Common myeloid progenitor, CD34-positive (primary cell): ENCODE data around the gene PRKCB.
"Not testable (repeated sequence)": the region's sequence is repeated elsewhere in the genome, so short reads cannot be mapped to it uniquely, and the experiment has no call there.

Source experiments
- CTCF ChIA-PET: fragments of 350-600 bp; sonication (Branson Sonifier 250); formaldehyde crosslinking; loops from one replicate; lab custom pipeline; 2021; ENCODE audit warnings: antibody characterized with exemption; lab: Charles Lee
- POLR2A ChIA-PET: fragments of 350-600 bp; sonication (Branson Sonifier 250); formaldehyde crosslinking; loops from one replicate; lab custom pipeline; 2021; ENCODE audit warnings: antibody characterized with exemption; lab: Charles Lee
- DNase-seq, 3 donors: peaks; one replicate each; pipeline versions ENCODE4 v3.0.0 to v3.0.0-alpha.2; 2013
- H3K27ac ChIP-seq, 2 experiments: 1 replicate in 1 of 2; 2 replicates in 1 of 2; pipeline ENCODE4 v1.7.0; 2013; ENCODE audit warnings: inconsistent platforms in 2 of 2, low read length in 2 of 2, mild to moderate bottlenecking in 2 of 2, low read depth in 1 of 2, moderate library complexity in 1 of 2; ENCODE audit not compliant: severe bottlenecking in 2 of 2, insufficient read depth in 1 of 2, poor library complexity in 1 of 2
- H3K27me3 ChIP-seq, 5 experiments: replicated peaks in 2 of 5; 1 replicate in 3 of 5; 2 replicates in 2 of 5; pipeline versions ENCODE4 v1.6.1 to v1.7.0; 2013; ENCODE audit warnings: low read length in 4 of 5, mild to moderate bottlenecking in 2 of 5, moderate library complexity in 2 of 5, inconsistent platforms in 1 of 5; ENCODE audit not compliant: insufficient read depth in 5 of 5, control insufficient read depth in 4 of 5
- H3K36me3 ChIP-seq, 4 experiments: 1 replicate in 2 of 4; 2 replicates in 2 of 4; pipeline versions ENCODE4 v1.6.1 to v1.7.0; 2013; ENCODE audit warnings: low read length in 3 of 4, control low read depth in 1 of 4, mild to moderate bottlenecking in 1 of 4; ENCODE audit not compliant: control insufficient read depth in 4 of 4, insufficient read depth in 4 of 4
- H3K4me1 ChIP-seq, 4 experiments: 1 replicate in 3 of 4; 2 replicates in 1 of 4; pipeline versions ENCODE4 v1.6.1 to v1.7.1; 2013; ENCODE audit warnings: low read length in 3 of 4, mild to moderate bottlenecking in 3 of 4, control low read depth in 1 of 4, inconsistent platforms in 1 of 4, moderate library complexity in 1 of 4; ENCODE audit not compliant: control insufficient read depth in 4 of 4, insufficient read depth in 4 of 4; ENCODE audit errors: control extremely low read depth in 1 of 4
- H3K4me3 ChIP-seq, 7 experiments: 1 replicate in 4 of 7; 2 replicates in 3 of 7; pipeline versions ENCODE4 v1.5.1 to v1.7.0; 2013; ENCODE audit warnings: mild to moderate bottlenecking in 7 of 7, low read length in 6 of 7, moderate library complexity in 6 of 7, inconsistent platforms in 2 of 7, low read depth in 2 of 7, control low read depth in 1 of 7; ENCODE audit not compliant: insufficient read depth in 4 of 7, control insufficient read depth in 1 of 7; ENCODE audit errors: extremely low read depth in 1 of 7
- H3K9me3 ChIP-seq, 5 experiments: 1 replicate in 4 of 5; 2 replicates in 1 of 5; pipeline versions ENCODE4 v1.6.1 to v1.7.1; 2013; ENCODE audit warnings: low read length in 4 of 5, mild to moderate bottlenecking in 2 of 5, inconsistent platforms in 1 of 5, low read depth in 1 of 5, moderate library complexity in 1 of 5; ENCODE audit not compliant: control insufficient read depth in 4 of 5, insufficient read depth in 2 of 5; ENCODE audit errors: control extremely low read depth in 1 of 5
- WGBS: methylation state at CpG from one replicate; pipeline ENCODE4 v1.1.5; 2013; ENCODE audit not compliant: insufficient coverage; 5-methylcytosine and 5-hydroxymethylcytosine counted together

PRKCB gene

DNA sequence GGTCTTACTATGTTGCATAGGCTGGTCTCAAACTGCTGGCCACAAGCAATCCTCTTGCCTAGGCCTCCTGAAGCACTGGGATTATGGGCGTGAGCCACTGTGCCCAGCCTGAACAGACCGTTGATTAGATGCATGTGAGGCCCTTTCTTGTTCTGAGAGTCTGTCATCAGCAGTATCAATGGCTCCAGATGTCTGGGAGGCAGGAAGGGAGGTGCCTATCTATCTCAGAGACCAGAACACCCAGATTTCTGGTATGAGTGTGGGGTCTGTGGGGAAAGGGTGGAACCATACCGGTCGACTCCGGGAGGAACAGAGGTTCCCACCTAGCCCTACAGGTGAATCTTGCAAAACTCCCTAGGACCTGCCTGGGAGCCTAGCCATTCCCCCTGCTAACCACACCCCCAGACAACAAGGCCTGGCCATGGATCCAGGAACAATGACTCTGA lies 71.7 kb downstream of the PRKCB start:
- Histone ChIP-seq H3K27me3 (no peaks in the 10 kb centered on the region), H3K4me1 (peaks cover 9 to 81% (median 59%) of the 10 kb centered on the region in 4 experiments), H3K9me3 (no peaks in the 10 kb centered on the region), H3K27ac (peak overlapping the region in 1 of 2 experiments; percentile 65), H3K36me3 (no peaks in the 10 kb centered on the region), H3K4me3 (peak overlapping the region in 1 of 7 experiments; percentile 6)
- WGBS = 19% methylated on average over 2 of the region's 5 CpGs
- DNase-seq = peak; percentile 72 to 92 (median 83)
- CTCF ChIA-PET = interaction anchor here (2.0 to 2.9 kb wide), 3 partner anchors 45 to 103 kb away, joined by 6 to 11 read pairs (median 7); no protein-coding TSS in a partner anchor
- POLR2A ChIA-PET = interaction anchor here (1.3 kb wide), 1 partner anchor 45 kb away, joined by 4 read pairs; no protein-coding TSS in a partner anchor

DNA sequence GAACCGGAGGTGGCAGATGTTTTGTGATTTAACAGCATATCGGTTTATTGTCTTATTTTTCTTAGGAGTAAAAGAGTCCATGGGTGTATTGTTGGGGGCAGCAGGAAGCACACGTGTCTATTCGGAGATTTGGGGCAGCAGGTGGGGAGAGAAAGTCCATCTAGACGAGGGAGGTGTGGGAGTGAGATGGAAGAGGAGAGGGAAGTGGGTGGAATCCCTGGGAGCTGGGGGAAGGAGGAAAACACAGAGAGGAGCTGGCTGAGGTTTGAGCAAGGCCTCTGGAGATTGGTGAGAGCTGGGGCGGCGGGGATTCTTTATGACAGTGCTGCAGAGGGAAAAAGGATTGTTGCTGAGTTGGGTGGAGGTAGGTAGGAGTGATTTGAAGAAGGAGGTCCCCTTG lies 72.1 kb downstream of the PRKCB start:
- no peaks in the 10 kb centered on the region for H3K36me3 ChIP-seq
- ChIA-PET CTCF (interaction anchor here (2.0 to 2.9 kb wide), 2 partner anchors 44 to 102 kb away, joined by 7 to 11 read pairs; no protein-coding TSS in a partner anchor), POLR2A (interaction anchor here (1.3 kb wide), 1 partner anchor 44 kb away, joined by 4 read pairs; no protein-coding TSS in a partner anchor)
- H3K4me1 ChIP-seq = peaks cover 8 to 81% (median 58%) of the 10 kb centered on the region in 4 experiments
- WGBS = 47% methylated on average over 5 of the region's 7 CpGs
- no peak for DNase-seq
- H3K4me3 ChIP-seq = no peak overlapping the region
- no peaks in the 10 kb centered on the region for H3K27me3 ChIP-seq
- H3K27ac ChIP-seq = peak overlapping the region in 1 of 2 experiments; percentile 65
- H3K9me3 ChIP-seq = no peaks in the 10 kb centered on the region

DNA sequence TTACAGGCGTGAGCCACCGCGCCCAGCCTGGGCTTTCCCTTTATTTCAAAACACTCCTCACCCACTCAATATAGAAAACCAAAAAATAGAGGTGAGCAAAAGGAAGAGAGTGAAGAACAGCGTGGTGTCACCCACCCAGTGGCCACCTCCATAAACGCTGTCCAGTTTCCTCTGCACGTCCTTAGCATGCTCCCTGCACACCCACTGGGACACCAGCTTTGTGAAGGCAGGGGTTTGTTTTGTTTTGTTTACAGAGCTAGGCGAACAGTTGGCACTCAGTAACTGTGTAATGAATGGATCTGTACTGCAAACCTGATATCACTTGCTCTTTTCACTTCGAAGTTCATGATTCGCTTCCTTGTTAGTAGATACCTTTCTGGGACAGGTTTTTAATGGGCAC lies 73.0 kb downstream of the PRKCB start:
- POLR2A ChIA-PET = interaction anchor here (1.3 kb wide), 1 partner anchor 43 kb away, joined by 4 read pairs; no protein-coding TSS in a partner anchor
- Histone ChIP-seq H3K4me3 (no peak overlapping the region), H3K4me1 (peaks cover 8 to 81% (median 58%) of the 10 kb centered on the region in 4 experiments), H3K9me3 (no peaks in the 10 kb centered on the region), H3K27ac (peak overlapping the region in 1 of 2 experiments; percentile 10), H3K36me3 (no peaks in the 10 kb centered on the region), H3K27me3 (no peaks in the 10 kb centered on the region)
- DNase-seq = no peak
- CTCF ChIA-PET = interaction anchor here (0.6 to 2.9 kb wide), 2 partner anchors 43 to 105 kb away, joined by 3 to 11 read pairs; no protein-coding TSS in a partner anchor
- 94% methylated on average over 4 of the region's 9 CpGs for WGBS

DNA sequence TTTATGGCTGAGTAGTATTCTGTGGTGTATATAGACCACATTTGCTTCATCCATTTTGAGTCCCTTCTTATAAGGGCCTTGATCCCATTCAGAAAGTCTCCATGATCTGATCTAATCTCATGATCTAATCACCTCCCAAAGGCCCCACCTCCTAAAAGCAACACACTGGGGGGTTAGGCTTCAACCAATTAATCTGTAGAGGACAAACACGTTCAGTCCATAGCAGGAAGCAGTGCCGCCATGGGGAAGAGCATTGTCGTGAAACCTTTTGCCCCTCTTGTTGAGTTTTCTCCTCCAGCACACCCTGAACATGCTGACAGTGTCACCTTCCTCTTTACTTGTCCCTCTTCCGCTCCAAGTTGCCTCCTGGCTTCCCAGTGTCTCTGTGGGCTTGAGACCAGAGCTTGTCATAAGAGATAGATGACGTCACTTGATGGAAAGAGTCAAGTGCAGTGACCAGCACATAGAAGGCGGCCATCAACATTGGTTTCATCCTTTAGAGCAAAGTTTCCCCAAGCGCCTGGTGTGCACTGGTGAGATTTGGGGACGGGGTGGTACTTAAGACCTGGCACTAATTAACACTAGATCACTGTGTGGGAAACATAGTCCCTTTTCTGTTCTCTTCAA lies 74.1 kb downstream of the PRKCB start:
- ChIA-PET POLR2A (no interaction called here), CTCF (no interaction called here)
- Histone ChIP-seq H3K36me3 (no peaks in the 10 kb centered on the region), H3K9me3 (no peaks in the 10 kb centered on the region), H3K4me3 (no peak overlapping the region), H3K27me3 (no peaks in the 10 kb centered on the region), H3K27ac (peak overlapping the region in 1 of 2 experiments; percentile 10), H3K4me1 (peaks cover 9 to 86% (median 66%) of the 10 kb centered on the region in 4 experiments)
- DNase-seq = no peak
- 75% methylated on average over 8 of the region's 8 CpGs for WGBS

DNA sequence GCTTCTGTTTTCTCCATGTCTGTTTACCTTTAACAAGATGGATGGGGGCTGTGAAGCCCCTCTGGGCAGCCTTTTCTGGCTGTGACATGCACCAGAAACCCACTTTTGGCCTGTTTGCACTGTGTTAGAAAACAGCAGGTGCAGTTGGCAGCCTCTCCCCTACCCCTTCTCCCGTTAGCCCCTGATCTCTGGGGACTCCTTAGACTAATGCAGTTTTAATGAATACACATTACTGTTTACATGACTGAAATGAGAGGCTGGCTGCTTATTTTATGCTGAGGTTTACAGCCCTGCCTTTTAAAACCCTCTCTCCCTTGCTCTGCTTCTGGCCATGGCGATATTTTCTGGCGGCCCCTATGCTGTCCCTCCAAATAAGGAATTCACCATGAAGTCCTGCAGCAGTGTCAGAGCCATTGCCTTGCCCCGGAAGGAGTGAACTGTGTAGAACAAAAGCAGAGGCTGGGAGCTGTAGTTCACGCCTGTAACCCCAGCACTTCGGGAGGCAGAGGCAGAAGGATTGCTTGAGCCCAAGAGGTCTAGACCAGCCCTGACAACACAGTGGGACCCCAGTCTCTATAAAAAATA lies 79.3 kb downstream of the PRKCB start:
- no peaks in the 10 kb centered on the region for H3K27me3 ChIP-seq
- no peak for DNase-seq
- WGBS = 87% methylated on average over 4 of the region's 6 CpGs
- H3K4me3 ChIP-seq = no peak overlapping the region
- POLR2A ChIA-PET = no interaction called here
- CTCF ChIA-PET = interaction anchor here (0.8 to 3.6 kb wide), 3 partner anchors 38 to 95 kb away, joined by 3 to 12 read pairs (median 5); no protein-coding TSS in a partner anchor
- H3K9me3 ChIP-seq = no peaks in the 10 kb centered on the region
- H3K36me3 ChIP-seq = no peaks in the 10 kb centered on the region
- peaks cover 5 to 44% (median 34%) of the 10 kb centered on the region in 4 experiments for H3K4me1 ChIP-seq
- H3K27ac ChIP-seq = no peak overlapping the region

DNA sequence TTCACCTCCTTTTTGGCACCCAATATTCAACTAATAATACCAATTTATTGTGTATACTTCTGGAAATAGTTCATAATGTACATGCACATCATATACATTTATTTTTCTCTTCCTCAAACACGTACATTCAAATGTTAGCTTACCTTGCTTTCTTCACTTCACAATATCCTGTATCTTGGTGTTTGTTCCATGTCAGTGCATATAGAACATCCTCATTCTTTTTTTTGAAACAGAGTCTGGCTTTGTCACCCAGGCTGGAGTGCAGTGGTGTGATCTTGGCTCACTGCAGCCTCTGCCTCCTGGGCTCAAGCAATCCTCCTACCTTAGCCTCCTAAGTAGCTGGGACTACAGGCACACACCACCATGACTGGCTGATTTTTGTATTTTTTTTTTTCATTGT lies 80.8 kb downstream of the PRKCB start:
- no CpG with 5 or more reads among the region's 1 CpG for WGBS
- H3K27ac ChIP-seq, POLR2A ChIA-PET: not testable (repeated sequence)

More for the DNA sequence above, 80.8 kb downstream of the PRKCB start:
- DNase-seq, H3K36me3 ChIP-seq, H3K9me3 ChIP-seq, H3K4me3 ChIP-seq, H3K27me3 ChIP-seq: not testable (repeated sequence)
- peaks cover 5 to 50% (median 37%) of the 10 kb centered on the region in 4 experiments for H3K4me1 ChIP-seq
- CTCF ChIA-PET = interaction anchor here (1.0 to 1.5 kb wide), 3 partner anchors 14 to 39 kb away, joined by 3 to 5 read pairs (median 5); no protein-coding TSS in a partner anchor
